ENCODE data around the gene CAD. TPM values are rescaled to one million over a fixed set of nuclear protein-coding genes. Genes with fewer than 3 reads are reported as not detected.

Gene CAD
- polyA plus RNA-seq, 2 of the 4 experiments (the other 2 are of a cell fraction): 50.5 to 69.3 TPM

DNA sequence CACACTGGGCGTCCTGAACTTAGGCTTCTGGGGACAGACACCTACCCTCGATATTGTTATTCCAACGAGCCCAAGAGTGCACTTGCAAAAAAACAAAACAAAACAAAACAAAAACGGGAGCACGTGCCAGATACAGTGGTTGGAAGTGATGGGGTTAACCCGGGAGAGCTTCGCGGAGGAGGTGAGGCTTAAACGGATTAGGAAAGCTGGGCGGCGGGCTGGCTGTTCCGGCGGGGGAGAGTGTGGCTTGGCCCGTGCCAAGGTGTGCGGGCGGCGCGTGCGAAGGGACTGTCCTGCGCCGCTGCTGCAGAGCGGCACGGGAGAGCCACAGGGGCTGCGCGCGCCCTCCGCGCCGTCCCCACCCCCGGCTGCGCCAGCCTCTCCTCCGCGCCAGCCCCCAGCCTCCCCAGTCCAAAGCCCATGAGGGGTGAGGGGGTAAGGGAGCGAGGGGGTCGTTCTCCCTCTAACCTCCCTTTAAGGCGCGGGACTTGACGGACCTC lies 47.1 kb downstream of the CAD start:
- Histone ChIP-seq H3K4me1 (peaks cover 21% of the 10 kb centered on the region), H3K27ac (peak overlapping the region; percentile 32 to 73; a peak in 4 of 6 replicates), H3K4me2 (peak overlapping the region; percentile 94), H3K4me3 (peak overlapping the region; percentile 75), H3K9me3 (no peaks in the 10 kb centered on the region)
- no peak for TF ChIP-seq CBX8 (IDR thresholded peaks at IDR 0.05)
- TF ChIP-seq, protein P1, sequence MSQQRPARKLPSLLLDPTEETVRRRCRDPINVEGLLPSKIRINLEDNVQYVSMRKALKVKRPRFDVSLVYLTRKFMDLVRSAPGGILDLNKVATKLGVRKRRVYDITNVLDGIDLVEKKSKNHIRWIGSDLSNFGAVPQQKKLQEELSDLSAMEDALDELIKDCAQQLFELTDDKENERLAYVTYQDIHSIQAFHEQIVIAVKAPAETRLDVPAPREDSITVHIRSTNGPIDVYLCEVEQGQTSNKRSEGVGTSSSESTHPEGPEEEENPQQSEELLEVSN (IDR thresholded peaks at IDR 0.05; ENCODE audit: borderline replicate concordance, low read depth): no peak
- TF ChIP-seq ZC3H11A (IDR thresholded peaks at IDR 0.05): no peak
- TF ChIP-seq RCOR1 (IDR thresholded peaks at IDR 0.05; ENCODE audit: low read depth, low read length): no peak
- no peak for TF ChIP-seq POLR2A (IDR thresholded peaks at IDR 0.05; ENCODE audit: low read length)
- no peak for TF ChIP-seq GATA3 (IDR thresholded peaks at IDR 0.05; ENCODE audit: borderline replicate concordance)
- peak; percentile 81 for TF ChIP-seq ZFP36 (IDR thresholded peaks at IDR 0.05; ENCODE audit: borderline replicate concordance, partially characterized antibody)
- TF ChIP-seq BHLHE40 (IDR thresholded peaks at IDR 0.05; ENCODE audit: low read depth, low read length): peak; percentile 21; the same call in 1 of the 2 replicates
- TF ChIP-seq ESRRA (IDR thresholded peaks at IDR 0.05; ENCODE audit: borderline replicate concordance, low read length): no peak
- TF ChIP-seq, protein P2, sequence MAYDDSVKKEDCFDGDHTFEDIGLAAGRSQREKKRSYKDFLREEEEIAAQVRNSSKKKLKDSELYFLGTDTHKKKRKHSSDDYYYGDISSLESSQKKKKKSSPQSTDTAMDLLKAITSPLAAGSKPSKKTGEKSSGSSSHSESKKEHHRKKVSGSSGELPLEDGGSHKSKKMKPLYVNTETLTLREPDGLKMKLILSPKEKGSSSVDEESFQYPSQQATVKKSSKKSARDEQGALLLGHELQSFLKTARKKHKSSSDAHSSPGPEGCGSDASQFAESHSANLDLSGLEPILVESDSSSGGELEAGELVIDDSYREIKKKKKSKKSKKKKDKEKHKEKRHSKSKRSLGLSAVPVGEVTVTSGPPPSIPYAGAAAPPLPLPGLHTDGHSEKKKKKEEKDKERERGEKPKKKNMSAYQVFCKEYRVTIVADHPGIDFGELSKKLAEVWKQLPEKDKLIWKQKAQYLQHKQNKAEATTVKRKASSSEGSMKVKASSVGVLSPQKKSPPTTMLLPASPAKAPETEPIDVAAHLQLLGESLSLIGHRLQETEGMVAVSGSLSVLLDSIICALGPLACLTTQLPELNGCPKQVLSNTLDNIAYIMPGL (CRISPR knock-in tag; IDR thresholded peaks at IDR 0.05; ENCODE audit: borderline replicate concordance): no peak
- TF ChIP-seq FOXS1 (CRISPR knock-in tag; IDR thresholded peaks at IDR 0.05): no peak
- TF ChIP-seq HDAC2 (IDR thresholded peaks at IDR 0.05): 0 out of 2 replicates have a peak, but pooled peaks have one; percentile 14
- TF ChIP-seq, protein P3, sequence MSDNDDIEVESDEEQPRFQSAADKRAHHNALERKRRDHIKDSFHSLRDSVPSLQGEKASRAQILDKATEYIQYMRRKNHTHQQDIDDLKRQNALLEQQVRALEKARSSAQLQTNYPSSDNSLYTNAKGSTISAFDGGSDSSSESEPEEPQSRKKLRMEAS (IDR thresholded peaks at IDR 0.05): peak; percentile 70
- TF ChIP-seq EHMT2 (IDR thresholded peaks at IDR 0.05; ENCODE audit: low read depth): no peak
- TF ChIP-seq HOXB13 (CRISPR knock-in tag; IDR thresholded peaks at IDR 0.05; ENCODE audit: low read depth): no peak
- TF ChIP-seq MYC (IDR thresholded peaks at IDR 0.05; ENCODE audit: borderline replicate concordance, low read length): no peak
- no peak for TF ChIP-seq TP53 (CRISPR knock-in tag; IDR thresholded peaks at IDR 0.05)
- no peak for TF ChIP-seq KDM1A (IDR thresholded peaks at IDR 0.05; ENCODE audit: low read depth)
- no peak for TF ChIP-seq RARB (CRISPR knock-in tag; IDR thresholded peaks at IDR 0.05)
- ATAC-seq (peak; percentile 27 to 52; a peak in 5 of 6 replicates), FAIRE-seq (no peak), DNase-seq (ENCODE audit: low read depth in 1 of 2, low spot score in 1 of 2) (no peak)
- ChIA-PET POLR2A (no interaction called here), CTCF (interaction anchor here (0.6 to 14.1 kb wide), 33 partner anchors 9 to 302 kb away, joined by 3 to 302 read pairs (median 4); partner anchors contain the start of genes CAD, CGREF1, DNAJC5G and MPV17)
- WGBS (ENCODE audit: missing lambda C conversion rate): 2% methylated on average over 36 of the region's 38 CpGs

DNA sequence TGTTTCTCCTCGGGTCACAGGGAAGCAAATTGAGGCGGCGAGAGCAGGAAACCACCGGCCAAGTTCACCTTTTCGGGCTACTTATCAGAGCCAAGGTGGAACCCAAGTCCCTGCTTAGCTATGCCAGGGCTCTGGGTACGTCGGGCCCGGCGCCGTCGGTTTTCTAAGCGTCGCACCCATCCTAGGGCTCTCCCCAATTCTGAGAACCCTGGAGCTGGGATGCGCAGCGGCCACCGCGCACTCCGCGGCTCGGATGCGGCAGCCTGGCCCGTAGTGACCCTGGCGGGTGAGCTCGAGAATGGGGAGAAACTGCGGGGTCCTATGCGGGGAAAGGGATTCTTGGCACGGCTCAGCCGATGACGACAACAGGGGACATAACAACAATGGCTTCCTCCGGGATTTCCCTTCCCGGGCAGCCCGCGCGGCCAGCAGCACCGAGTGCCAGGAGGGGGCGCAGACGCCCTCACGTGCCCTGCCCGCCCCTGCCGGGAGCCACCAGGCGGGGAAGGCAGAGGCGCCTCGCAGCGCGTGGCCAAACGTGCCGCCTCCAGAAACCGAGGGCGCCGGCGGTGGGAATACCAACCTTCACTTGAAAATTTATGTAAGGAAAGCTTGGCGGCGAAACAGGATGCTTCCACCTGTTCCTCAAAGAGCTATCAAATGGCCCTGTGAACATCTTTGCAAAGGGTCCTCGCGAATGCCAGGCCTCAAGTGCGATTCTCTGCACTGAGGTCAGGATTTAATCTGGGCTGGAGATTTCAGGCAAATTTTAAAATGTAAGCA lies 47.8 kb downstream of the CAD start:
- CTCF ChIA-PET: interaction anchor here (0.6 to 14.1 kb wide), 50 partner anchors 9 to 380 kb away, joined by 3 to 302 read pairs (median 4); partner anchors contain the start of genes CAD, CGREF1, DNAJC5G and MPV17
- 12% methylated on average over 51 of the region's 56 CpGs for WGBS (ENCODE audit: missing lambda C conversion rate)
- Histone ChIP-seq H3K27ac (peak overlapping the region; percentile 32 to 73; a peak in 5 of 6 replicates), H3K9me3 (no peaks in the 10 kb centered on the region), H3K4me1 (peaks cover 21% of the 10 kb centered on the region), H3K4me2 (peak overlapping the region; percentile 94), H3K4me3 (peak overlapping the region; percentile 75)
- ATAC-seq (peak; percentile 77 to 82), DNase-seq (ENCODE audit: low read depth in 1 of 2, low spot score in 1 of 2) (peak; percentile 82 to 96), FAIRE-seq (no peak)
- POLR2A ChIA-PET: interaction anchor here (0.6 to 1.7 kb wide), 2 partner anchors 15 to 138 kb away, joined by 3 to 4 read pairs; no protein-coding TSS in a partner anchor
- TF ChIP-seq TFCP2L1 (CRISPR knock-in tag; IDR thresholded peaks at IDR 0.05) (no peak), ESRRA (IDR thresholded peaks at IDR 0.05; ENCODE audit: borderline replicate concordance, low read length) (no peak), RAD21 (conservative IDR thresholded peaks at IDR 0.05 in 1 of 2, IDR thresholded peaks at IDR 0.05 in 1 of 2) (peak; percentile 40 to 59; a peak in 4 of 5 replicates), KDM5A (IDR thresholded peaks at IDR 0.05) (no peak), MYC (IDR thresholded peaks at IDR 0.05; ENCODE audit: borderline replicate concordance, low read length) (peak; percentile 51; the same call in 1 of the 2 replicates), FOXS1 (CRISPR knock-in tag; IDR thresholded peaks at IDR 0.05) (no peak), SREBF2 (IDR thresholded peaks at IDR 0.05) (no peak)
- TF ChIP-seq, protein P2 (CRISPR knock-in tag; IDR thresholded peaks at IDR 0.05; ENCODE audit: borderline replicate concordance): no peak
- TF ChIP-seq, protein P4, sequence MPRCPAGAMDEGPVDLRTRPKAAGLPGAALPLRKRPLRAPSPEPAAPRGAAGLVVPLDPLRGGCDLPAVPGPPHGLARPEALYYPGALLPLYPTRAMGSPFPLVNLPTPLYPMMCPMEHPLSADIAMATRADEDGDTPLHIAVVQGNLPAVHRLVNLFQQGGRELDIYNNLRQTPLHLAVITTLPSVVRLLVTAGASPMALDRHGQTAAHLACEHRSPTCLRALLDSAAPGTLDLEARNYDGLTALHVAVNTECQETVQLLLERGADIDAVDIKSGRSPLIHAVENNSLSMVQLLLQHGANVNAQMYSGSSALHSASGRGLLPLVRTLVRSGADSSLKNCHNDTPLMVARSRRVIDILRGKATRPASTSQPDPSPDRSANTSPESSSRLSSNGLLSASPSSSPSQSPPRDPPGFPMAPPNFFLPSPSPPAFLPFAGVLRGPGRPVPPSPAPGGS (IDR thresholded peaks at IDR 0.05): no peak
- TF ChIP-seq, protein P5, sequence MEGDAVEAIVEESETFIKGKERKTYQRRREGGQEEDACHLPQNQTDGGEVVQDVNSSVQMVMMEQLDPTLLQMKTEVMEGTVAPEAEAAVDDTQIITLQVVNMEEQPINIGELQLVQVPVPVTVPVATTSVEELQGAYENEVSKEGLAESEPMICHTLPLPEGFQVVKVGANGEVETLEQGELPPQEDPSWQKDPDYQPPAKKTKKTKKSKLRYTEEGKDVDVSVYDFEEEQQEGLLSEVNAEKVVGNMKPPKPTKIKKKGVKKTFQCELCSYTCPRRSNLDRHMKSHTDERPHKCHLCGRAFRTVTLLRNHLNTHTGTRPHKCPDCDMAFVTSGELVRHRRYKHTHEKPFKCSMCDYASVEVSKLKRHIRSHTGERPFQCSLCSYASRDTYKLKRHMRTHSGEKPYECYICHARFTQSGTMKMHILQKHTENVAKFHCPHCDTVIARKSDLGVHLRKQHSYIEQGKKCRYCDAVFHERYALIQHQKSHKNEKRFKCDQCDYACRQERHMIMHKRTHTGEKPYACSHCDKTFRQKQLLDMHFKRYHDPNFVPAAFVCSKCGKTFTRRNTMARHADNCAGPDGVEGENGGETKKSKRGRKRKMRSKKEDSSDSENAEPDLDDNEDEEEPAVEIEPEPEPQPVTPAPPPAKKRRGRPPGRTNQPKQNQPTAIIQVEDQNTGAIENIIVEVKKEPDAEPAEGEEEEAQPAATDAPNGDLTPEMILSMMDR (IDR thresholded peaks at IDR 0.05): peak; percentile 71
- TF ChIP-seq, protein P1 (IDR thresholded peaks at IDR 0.05; ENCODE audit: borderline replicate concordance, low read depth): peak; percentile 98
- TF ChIP-seq, protein P3 (IDR thresholded peaks at IDR 0.05): peak; percentile 99

All from A549 (cell line).